GM19193 (cell line): Measurements from ENCODE around the gene CAVIN2.

Experiments used
- POLR2A ChIP-seq: IDR thresholded peaks from 4 replicates; pipeline ENCODE4 v1.6.1; 2011; ENCODE audit not compliant: insufficient read depth, insufficient read length; ENCODE audit errors: extremely low read depth

The CAVIN2 gene

GRCh38 chr2:191869781-191870180 is 22.9 kb upstream of the CAVIN2 start:
- no peak for TF ChIP-seq POLR2A

- TF ChIP-seq POLR2A = no peak
Measured at GRCh38 chr2:191869178-191869577, 22.3 kb upstream of the CAVIN2 start.

DNA sequence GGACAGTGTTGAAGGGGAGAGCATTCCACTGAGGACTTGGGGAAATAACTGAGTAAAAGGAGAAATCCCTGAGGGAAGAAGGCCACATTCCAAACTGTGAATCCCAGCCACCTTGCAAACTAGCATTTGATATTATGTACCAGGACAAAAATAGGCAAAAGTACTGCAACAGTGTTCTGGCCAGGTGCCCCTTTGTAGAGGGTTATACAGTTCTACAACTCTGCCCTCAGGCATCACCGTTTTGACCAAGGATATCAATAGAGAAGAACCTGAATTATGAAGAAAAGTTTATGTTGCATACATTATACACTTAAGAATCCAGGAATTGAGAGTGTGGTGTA is 20.6 kb upstream of the CAVIN2 start:
- TF ChIP-seq POLR2A = no peak

- TF ChIP-seq POLR2A = no peak
Measured at GRCh38 chr2:191866675-191867506, 20.0 kb upstream of the CAVIN2 start.

GRCh38 chr2:191866195-191866594 is 19.3 kb upstream of the CAVIN2 start:
- TF ChIP-seq POLR2A = no peak

DNA sequence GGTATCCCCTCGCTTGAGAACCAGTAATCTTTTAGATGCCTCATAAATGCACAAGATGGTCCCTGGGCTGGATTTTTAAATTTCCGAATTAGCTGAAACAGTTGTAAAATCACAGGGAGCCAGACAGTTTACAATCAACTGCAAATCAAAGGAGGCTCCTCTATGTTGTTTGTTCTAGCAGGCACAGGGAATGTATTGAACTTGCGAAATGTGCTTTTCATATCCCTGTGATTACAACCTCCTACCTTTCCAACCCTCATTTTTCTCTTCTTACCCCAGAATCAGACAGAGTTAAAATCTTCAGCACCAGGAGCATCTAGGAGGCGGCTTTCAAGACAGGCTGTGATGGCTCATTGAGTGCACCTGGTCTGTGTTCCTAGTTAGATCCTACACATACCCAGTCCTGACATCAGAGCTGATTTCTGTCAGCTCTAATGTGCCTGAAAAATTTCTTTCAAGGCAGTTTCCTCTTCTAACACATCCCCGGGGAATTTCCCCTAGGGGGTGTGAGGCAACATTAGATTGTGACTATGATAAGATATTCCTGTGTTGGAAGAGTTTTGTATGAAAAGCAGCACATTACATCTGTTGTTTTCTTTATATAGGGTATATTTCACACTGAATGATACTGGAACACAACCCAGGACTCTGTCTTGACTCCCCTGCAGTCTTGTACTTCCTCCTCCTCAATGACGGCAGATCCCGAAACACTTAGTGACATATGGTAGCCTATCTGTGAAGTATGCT is 17.9 kb upstream of the CAVIN2 start:
- no peak for TF ChIP-seq POLR2A

- TF ChIP-seq POLR2A = no peak
Measured at GRCh38 chr2:191863988-191864387, 17.1 kb upstream of the CAVIN2 start.

- TF ChIP-seq POLR2A = no peak
Measured at GRCh38 chr2:191862156-191862775, 15.4 kb upstream of the CAVIN2 start.

- no peak for TF ChIP-seq POLR2A
Measured at GRCh38 chr2:191860760-191861466, 14.0 kb upstream of the CAVIN2 start.

GRCh38 chr2:191859681-191860080 is 12.8 kb upstream of the CAVIN2 start:
- TF ChIP-seq POLR2A = no peak

DNA sequence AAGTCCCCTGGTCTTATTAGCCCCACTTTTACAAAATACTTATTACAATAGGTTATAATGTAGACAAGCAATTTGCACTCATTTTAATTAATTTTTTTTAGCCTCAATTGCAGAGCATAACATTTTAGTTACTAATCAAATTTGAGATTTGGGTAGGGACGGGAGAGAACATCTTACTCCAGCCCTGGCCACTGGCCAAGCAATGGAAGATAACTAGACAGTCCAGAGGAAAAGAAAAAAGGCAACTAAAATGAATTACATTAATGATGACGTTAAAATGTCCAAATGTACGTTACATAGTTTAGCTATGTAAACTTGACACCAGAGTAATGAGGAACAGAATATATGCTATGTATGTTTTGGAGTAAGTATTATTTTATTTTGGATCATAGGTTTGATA is 11.0 kb upstream of the CAVIN2 start:
- no peak for TF ChIP-seq POLR2A

GRCh38 chr2:191857259-191857805 is 10.4 kb upstream of the CAVIN2 start:
- TF ChIP-seq POLR2A = no peak

DNA sequence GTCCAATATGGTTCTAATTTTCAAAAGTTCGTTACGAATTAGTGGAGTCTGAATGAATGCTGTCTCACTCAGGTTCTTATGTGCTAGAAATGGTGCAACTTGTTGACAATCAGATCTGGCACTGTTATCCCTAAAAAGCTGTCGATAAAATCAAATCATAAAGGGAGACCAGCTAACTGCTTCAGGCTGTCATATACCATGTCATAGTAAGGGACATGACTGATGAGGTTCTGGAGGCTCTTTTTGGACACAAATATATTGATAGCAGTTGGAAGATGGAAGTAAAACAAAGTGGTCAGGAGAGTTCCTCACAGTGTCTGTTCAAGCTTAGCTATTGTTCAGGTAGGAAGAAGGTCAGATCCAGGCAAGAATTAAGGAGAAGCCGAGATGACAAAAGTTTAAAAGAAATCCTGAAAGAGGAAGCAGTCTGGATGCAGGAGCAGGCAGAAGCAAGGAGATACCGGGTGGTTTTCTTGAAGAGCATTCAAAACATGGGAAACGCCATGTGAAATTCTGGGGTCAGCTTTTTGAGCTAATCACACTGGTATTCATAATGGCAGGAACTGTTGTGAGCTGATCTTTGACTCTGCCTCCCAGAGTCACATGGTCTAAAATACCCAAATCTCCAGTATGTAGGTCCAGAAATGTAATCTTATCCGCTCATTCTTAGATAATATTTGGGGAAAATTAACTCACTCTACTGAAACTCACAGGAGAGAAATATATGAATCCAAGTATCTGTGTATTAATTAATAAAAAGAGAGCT is 9.4 kb upstream of the CAVIN2 start:
- TF ChIP-seq POLR2A = no peak

DNA sequence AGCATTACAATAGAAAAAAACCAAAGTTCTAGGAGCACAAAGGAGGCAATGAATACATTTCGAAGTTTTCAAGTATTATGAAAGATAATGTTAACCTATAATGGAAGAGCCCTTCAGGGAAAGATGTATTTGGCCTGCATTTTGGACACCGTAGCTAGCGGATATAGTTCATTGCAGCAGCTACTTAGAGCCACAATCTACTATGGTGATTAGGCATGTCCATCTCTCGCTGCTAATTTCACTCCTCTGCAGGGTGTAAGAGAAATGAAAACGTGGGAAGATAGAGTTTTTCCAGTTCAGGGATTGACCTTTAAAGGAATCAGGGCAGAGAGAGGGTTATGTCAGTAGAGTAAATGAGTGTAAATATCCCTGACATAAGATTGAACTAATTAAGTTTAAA is 8.5 kb upstream of the CAVIN2 start:
- TF ChIP-seq POLR2A = no peak
